D721Med (cell line): Measurements from ENCODE around the gene ESPN.

Experiments
- DNase-seq: peaks from one replicate; pipeline ENCODE4 v3.0.0; 2011; ENCODE audit warnings: low spot score; ENCODE audit not compliant: insufficient read length
- FAIRE-seq: peaks from 2 replicates; lab custom pipeline; 2011; peaks lifted over from hg19 to GRCh38; lab: Jason Lieb, UNC
- TF ChIP-seq, protein P1 (sequence below): IDR thresholded peaks from 2 replicates; pipeline ENCODE4 v1.5.1; 2012; ENCODE audit warnings: mild to moderate bottlenecking, control low read depth; ENCODE audit not compliant: insufficient read depth; ENCODE audit errors: missing control alignments

ESPN gene

DNA sequence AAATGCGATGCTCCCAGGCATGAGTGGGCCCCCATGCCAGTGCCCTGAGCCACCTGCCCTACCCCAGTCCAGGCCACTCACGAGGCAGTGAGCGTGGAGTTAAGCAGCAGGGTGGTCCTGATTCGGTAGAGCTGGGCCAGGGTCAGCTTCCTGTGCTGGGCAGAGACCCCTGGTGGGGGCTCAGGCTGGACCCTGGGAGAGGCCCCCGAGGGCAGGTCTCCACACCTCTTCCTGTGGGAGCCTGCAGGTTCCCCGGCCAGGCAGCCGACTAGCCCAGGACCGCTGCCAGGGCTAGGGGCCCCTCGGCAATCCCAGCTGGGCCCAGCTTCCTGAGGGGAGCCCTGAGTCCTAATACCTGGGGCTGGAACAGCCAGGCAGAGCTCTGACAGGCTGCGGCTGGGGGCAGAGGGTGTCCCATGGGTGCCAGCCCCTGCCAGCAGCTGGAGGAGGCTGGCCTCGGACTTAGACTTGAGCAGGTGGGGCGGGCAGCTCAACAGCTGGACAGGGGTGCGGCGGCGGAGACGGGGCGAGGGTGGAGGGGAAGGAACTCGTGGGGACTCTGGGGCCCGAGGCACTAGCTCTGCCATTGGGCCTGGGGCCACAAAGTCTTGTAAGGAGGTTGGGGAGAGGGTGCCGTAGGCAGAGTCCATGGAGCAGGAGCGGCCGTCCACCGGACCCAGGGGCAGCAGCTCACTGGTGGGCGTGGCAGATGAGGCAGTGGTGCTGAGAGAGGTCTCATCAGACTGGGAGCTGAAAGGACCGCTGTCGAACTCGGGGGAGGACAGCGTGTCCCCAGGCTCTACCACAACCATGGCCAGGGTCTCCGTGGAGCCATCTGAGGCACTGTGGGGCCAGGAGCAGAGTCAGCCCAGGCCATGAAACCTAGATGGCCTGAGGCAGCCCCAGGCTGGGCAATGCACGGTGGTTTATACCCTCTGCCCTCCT lies 43.4 kb downstream of the ESPN start:
- FAIRE-seq, result no peak
- DNase-seq, result no peak
- TF ChIP-seq, protein P1, sequence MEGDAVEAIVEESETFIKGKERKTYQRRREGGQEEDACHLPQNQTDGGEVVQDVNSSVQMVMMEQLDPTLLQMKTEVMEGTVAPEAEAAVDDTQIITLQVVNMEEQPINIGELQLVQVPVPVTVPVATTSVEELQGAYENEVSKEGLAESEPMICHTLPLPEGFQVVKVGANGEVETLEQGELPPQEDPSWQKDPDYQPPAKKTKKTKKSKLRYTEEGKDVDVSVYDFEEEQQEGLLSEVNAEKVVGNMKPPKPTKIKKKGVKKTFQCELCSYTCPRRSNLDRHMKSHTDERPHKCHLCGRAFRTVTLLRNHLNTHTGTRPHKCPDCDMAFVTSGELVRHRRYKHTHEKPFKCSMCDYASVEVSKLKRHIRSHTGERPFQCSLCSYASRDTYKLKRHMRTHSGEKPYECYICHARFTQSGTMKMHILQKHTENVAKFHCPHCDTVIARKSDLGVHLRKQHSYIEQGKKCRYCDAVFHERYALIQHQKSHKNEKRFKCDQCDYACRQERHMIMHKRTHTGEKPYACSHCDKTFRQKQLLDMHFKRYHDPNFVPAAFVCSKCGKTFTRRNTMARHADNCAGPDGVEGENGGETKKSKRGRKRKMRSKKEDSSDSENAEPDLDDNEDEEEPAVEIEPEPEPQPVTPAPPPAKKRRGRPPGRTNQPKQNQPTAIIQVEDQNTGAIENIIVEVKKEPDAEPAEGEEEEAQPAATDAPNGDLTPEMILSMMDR, result no peak

DNA sequence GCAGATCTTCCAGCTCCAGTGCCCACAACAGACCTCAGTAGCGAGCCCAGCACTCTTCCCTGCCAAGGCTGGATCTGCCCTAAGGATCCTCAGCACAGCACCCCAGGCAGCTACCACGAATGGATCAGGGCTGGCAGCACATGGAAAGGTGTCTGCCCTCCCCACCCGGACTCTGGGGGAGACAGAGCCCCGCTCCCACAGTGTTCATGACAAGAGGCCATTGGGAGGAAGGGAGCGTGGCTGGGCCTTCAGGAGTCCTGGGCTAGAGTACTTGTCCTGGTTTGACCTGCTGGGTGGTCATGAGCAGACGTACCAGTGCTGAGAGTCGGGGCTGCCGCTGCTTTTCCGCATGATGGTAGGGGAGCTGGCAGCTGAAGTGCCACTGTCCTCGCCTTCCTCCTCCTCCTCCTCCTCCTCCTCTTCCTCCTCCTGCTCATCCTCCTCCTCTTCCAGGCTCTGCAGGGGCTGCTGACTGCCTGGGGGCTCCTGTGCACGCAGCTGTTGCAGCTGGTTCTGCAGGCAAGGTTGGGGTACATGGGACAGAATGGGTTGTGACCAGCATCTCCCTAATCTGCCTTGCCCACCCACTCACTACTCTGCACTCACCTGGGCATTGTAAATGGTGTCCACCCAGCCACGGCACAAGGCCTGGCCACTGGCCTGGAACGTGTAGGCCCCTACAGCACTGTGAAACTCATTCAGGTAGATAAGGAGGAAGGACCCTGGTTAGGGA lies 44.3 kb downstream of the ESPN start:
- TF ChIP-seq, protein P1, result no peak
- FAIRE-seq, result no peak

DNA sequence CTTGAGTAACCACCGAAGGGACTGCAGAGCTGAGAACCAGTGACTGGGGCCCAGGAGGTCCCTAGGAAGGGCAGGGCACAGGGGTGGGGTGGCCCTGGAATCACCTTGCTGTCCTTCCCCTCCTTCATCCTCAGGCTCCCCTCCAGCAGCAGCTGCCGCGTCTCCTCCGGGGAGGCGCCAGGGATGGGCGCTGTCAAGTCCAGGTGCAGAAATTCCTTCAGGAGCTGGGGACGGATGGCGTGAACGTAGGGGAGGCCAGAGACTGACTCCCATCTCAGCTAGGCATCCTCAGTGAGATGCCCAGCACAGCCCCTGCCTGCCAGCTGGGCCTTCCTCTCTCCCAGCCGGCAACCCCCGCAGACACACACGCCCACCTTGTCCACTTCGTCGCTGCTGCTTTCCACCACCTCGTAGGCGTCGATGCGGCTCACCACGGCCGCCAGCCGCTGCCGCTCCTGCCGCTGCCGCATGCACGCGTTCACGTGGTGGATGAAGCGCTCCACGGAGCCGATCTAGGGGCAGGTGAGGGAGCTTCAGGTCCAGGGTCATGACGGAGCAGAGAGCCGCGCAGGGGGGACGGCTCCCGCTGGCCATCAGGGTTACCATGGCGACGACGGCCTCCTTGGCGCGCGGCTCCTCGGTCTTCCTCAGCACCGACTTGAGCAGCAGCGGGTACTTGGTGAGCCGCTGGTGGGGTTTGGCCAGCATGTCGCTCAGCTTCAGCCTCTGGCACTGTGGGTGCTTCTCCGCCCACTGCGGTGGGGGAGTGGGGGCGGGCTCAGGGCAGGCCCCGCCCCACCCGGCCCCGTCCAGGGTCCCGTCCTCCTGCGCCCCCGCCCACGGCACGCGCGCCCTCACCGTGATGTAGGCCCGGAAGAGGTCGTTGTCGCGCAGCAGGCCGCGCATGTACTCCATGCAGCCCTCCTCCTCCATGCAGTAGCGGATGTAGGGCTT lies 45.8 kb downstream of the ESPN start:
- TF ChIP-seq, protein P1, result no peak
- FAIRE-seq (no peak), DNase-seq (no peak)

More for the DNA sequence above, 44.3 kb downstream of the ESPN start:
- no peak for DNase-seq

DNA sequence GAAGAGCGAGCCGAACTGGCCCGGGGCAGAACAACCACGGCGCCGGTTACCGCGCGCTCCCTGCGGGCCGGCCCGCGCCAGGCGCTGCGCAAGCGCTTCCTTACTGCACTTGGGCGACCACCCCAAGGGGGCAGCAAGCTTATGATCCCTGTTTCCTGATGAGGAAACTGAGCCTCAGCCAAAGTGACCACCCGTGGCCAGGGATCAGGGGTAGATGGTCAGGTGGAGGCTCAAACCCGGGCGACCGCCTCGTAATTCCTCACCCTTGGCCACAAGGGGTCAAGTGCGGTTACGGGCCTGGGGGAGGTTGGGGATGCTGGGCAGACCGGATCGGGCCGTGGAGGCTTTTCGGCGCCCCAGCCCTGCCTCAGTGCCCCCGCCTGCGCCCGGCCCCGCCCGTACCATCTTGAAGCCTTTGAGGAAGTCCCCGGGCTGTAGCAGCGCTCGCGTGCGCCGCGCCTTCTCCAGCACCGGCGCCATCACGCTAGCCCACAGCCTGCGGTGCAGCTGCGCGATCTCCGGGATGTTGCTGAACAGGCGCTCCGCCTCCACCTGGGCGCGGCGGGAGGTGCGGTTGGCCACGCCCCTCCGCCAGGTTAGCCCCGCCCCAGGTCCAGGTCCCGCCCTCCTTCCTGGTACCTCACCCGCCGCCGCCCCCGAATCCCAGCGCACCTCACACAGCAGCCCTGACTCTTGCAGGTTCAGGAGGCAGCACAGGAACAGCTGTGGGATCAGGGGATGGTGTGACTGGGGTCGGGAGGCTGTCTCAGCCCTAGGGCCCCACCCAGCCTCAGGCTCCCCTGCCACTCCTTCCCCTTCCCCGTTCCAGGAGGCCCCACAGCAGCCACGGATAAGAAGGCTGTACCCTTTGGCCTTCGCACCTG lies 46.8 kb downstream of the ESPN start:
- DNase-seq (no peak), FAIRE-seq (no peak)
- TF ChIP-seq, protein P1, result no peak

DNA sequence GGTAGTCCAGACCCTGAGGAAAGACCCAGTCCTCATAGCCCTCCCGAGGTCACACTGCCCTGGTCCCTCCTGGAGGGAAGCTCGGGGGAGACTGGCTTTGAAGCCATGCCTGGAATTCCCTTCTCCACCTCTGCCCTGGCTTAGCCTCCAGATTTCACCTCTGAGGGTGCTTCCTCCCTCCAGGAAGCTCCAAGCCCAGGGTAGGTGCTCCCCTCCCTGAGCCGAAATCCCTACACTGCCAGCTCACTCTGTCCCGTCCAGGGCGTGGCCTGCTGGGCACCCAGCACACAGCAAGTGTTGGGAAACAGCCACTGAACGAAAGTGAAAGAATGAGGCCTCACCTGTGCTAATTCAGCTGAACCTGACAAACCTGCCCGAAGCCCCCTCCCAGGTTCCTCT lies 47.4 kb downstream of the ESPN start:
- DNase-seq (no peak), FAIRE-seq (no peak)
- TF ChIP-seq, protein P1, result no peak

DNA sequence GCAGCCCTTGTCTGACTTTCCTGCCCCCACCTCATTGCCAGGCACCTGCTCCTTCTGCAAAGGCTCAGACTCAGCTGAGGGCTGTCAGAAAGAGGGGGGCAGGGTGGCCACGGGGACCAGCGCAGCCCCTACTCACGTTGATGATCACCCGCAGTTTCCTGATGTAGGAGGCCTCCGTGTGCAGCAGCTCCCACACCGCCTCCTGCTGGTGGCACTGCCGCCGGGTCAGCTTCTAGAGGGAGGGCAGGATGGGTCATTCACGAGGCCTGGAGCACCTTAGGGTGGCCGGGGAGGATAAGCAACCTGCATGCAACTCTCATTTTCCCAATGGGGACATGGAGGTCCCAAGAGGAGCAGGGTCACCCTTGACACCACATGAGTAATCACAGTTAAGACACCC lies 47.8 kb downstream of the ESPN start:
- FAIRE-seq (no peak), DNase-seq (no peak)
- TF ChIP-seq, protein P1, result peak; percentile 18
